ENCODE measurements around the gene NRXN3. TPM values are rescaled to one million over a fixed set of nuclear protein-coding genes. Genes with fewer than 3 reads are reported as not detected.

NRXN3 gene
- total and polyA plus RNA-seq, 2 experiments from 2014 or later = 1.0 to 1.8 TPM

GRCh38 chr14:78307671-78308070 is 137.5 kb downstream of the NRXN3 start:
- ATAC-seq (no peak), DNase-seq (ENCODE audit: low spot score) (no peak)
- TF ChIP-seq ZNF114 (CRISPR knock-in tag; IDR thresholded peaks at IDR 0.05) = no peak
- TF ChIP-seq ZNF462 (CRISPR knock-in tag; IDR thresholded peaks at IDR 0.05) = no peak
- TF ChIP-seq REST (IDR thresholded peaks at IDR 0.05; ENCODE audit: unreplicated experiment) = no peak
- no peak for TF ChIP-seq STAT1 (IDR thresholded peaks at IDR 0.05; ENCODE audit: unreplicated experiment)
- TF ChIP-seq ZNF331 (CRISPR knock-in tag; IDR thresholded peaks at IDR 0.05; ENCODE audit: low read depth) = no peak
- no peak for TF ChIP-seq NANOG (IDR thresholded peaks at IDR 0.05; ENCODE audit: borderline replicate concordance)
- TF ChIP-seq EZH2 (IDR thresholded peaks at IDR 0.05; ENCODE audit: low read depth, unreplicated experiment) = no peak
- TF ChIP-seq ETS1 (IDR thresholded peaks at IDR 0.05) = no peak
- TF ChIP-seq POLR2AphosphoS5 (IDR thresholded peaks at IDR 0.05; ENCODE audit: low read depth) = no peak
- TF ChIP-seq CTCF (conservative IDR thresholded peaks at IDR 0.05; ENCODE audit: low read depth in 2 of 2) = no peak
- TF ChIP-seq JUNB (IDR thresholded peaks at IDR 0.05; ENCODE audit: unreplicated experiment) = no peak
- TF ChIP-seq EZH2phosphoT487 (IDR thresholded peaks at IDR 0.05; ENCODE audit: unreplicated experiment) = no peak
- TF ChIP-seq CREB1 (CRISPR knock-in tag; IDR thresholded peaks at IDR 0.05; ENCODE audit: low read depth) = no peak
- Histone ChIP-seq H3F3A (replicated peaks; ENCODE audit: low read depth) (no peaks in the 10 kb centered on the region), H4K20me1 (replicated peaks; ENCODE audit: insufficient read depth) (no peaks in the 10 kb centered on the region), H2AFZ (no peak overlapping the region), H3K4me3 (no peak overlapping the region), H3K4me1 (ENCODE audit: insufficient read depth) (peaks cover 4% of the 10 kb centered on the region; the same call in 1 of the 2 replicates), H3K9me2 (ENCODE audit: insufficient read depth) (no peaks in the 10 kb centered on the region), H3K79me2 (replicated peaks; ENCODE audit: insufficient read depth) (no peaks in the 10 kb centered on the region), H3K4me2 (no peak overlapping the region), H3K36me3 (ENCODE audit: insufficient read depth) (no peaks in the 10 kb centered on the region), H3K27me3 (ENCODE audit: insufficient read depth) (no peaks in the 10 kb centered on the region), H3K27ac (ENCODE audit: low read depth) (no peak overlapping the region)
- Mint-ChIP-seq H3K36me3 (ENCODE audit: low read depth) (no peaks in the 10 kb centered on the region), H3K4me1 (peaks cover 7% of the 10 kb centered on the region), H3K27ac (no peak overlapping the region), H3K9me3 (no peaks in the 10 kb centered on the region), H3K4me3 (no peak overlapping the region), H3K27me3 (ENCODE audit: insufficient read depth, low read depth, poor library complexity) (no peaks in the 10 kb centered on the region)

All from GM23338 (cell line).